Cardiac muscle cell (in vitro differentiated cells and primary cell): ENCODE measurements around the gene EEF1AKMT3. TPM values are rescaled to one million over a fixed set of nuclear protein-coding genes. Genes with fewer than 3 reads are reported as not detected.

Experiments used
- DNase-seq, 2 donors: peaks; one replicate each; pipeline versions ENCODE4 v3.0.0 to v3.0.0-alpha.2; 2010 to 2017; ENCODE audit warnings: low read depth in 1 of 2, low spot score in 1 of 2
- H3K27ac ChIP-seq: fragments of 200-600 bp; sonication (generic); 2 replicates; pipeline ENCODE4 v1.5.1; 2016
- H3K27me3 ChIP-seq: fragments of 200-600 bp; sonication (generic); 2 replicates; pipeline ENCODE4 v1.6.0; 2016; ENCODE audit warnings: control low read depth
- H3K36me3 ChIP-seq: fragments of 200-600 bp; sonication (generic); 2 replicates; pipeline ENCODE4 v1.5.1; 2016; ENCODE audit warnings: control low read depth
- H3K4me1 ChIP-seq: fragments of 200-600 bp; sonication (generic); 2 replicates; pipeline ENCODE4 v1.8.1; 2017; ENCODE audit warnings: low read depth, mild to moderate bottlenecking, mixed run types
- H3K4me3 ChIP-seq: fragments of 200-600 bp; sonication (generic); 2 replicates; pipeline ENCODE4 v1.5.1; 2016; ENCODE audit warnings: mild to moderate bottlenecking
- H3K9me3 ChIP-seq: fragments of 200-600 bp; sonication (generic); 2 replicates; pipeline ENCODE4 v1.5.1; 2017; ENCODE audit warnings: low read depth, mild to moderate bottlenecking, control low read depth
- CTCF ChIP-seq: IDR thresholded peaks from 2 replicates; pipeline ENCODE4 v1.5.1; 2012; ENCODE audit warnings: low read depth, mild to moderate bottlenecking, low read length
- polyA plus RNA-seq: library from polyadenylated mRNA; unstranded; fragments of >200 nt; fragmentation: Nextera tagmentation; extraction: Ambion mirVana; gene quantifications from 2 replicates; pipeline ENCODE4 v1.2.1, GENCODE V29; 2016
- total RNA-seq: library from RNA; depleted of rRNA; stranded (reverse); fragments of >200 nt; gene quantifications from 2 replicates; pipeline ENCODE4 v1.2.3, GENCODE V29; 2016

The EEF1AKMT3 gene
- total and polyA plus RNA-seq, 2 experiments from 2014 or later, result 3.9 to 4.8 TPM

DNA sequence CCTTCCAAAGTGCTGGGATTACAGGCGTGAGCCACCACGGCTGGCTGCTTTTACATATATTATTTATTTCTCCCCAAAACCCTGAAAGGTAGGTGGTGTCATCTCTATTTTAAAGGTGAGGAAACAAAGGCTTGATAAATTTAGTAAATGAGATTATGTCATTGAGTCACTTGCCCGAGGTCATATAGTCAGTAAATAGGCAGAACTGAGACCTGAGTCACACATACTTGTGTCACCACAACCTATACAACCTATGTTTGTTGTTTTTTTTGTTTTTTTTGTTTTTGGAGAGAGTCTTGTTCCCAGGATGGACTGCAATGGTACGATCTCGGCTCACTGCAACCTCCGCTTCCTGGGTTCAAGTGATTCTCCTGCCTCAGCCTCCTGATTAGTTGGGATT lies 22.9 kb downstream of the EEF1AKMT3 start:
- H3K36me3 ChIP-seq, result peaks cover 56% of the 10 kb centered on the region
- DNase-seq, result no peak
- H3K27ac ChIP-seq, result no peak overlapping the region
- H3K4me1 ChIP-seq, result no peaks in the 10 kb centered on the region
- no peak for TF ChIP-seq CTCF
- H3K4me3 ChIP-seq, result no peak overlapping the region
- no peaks in the 10 kb centered on the region for H3K9me3 ChIP-seq
- H3K27me3 ChIP-seq, result no peaks in the 10 kb centered on the region

GRCh38 chr12:57796996-57797395 lies 24.6 kb downstream of the EEF1AKMT3 start:
- Histone ChIP-seq H3K27me3 (no peaks in the 10 kb centered on the region), H3K4me3 (no peak overlapping the region), H3K27ac (no peak overlapping the region), H3K9me3 (no peaks in the 10 kb centered on the region), H3K36me3 (peaks cover 49% of the 10 kb centered on the region), H3K4me1 (no peaks in the 10 kb centered on the region)
- no peak for DNase-seq
- no peak for TF ChIP-seq CTCF

DNA sequence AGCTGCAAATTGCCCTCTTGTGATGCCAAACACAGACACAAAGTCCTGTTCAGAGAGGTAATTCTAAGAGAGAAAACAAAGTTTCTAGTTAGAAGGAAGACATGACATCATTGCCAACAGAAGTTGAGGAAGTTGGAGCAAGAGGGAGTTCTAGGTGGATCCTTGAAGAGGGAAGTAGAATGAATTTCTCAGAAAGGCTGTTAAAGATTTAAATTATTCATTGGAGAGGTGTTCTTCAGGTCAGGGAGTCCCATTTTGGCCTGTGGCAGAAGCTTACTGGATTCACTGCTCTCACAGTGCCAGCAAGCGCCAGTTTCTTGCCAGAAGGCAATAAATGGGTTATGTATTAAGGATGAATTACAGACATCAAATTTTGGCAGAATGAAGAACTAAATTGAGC lies 25.5 kb downstream of the EEF1AKMT3 start:
- no peak overlapping the region for H3K4me3 ChIP-seq
- DNase-seq, result no peak
- H3K36me3 ChIP-seq, result peaks cover 55% of the 10 kb centered on the region
- no peak overlapping the region for H3K27ac ChIP-seq
- H3K27me3 ChIP-seq, result no peaks in the 10 kb centered on the region
- TF ChIP-seq CTCF, result no peak
- no peaks in the 10 kb centered on the region for H3K4me1 ChIP-seq
- no peaks in the 10 kb centered on the region for H3K9me3 ChIP-seq

- TF ChIP-seq CTCF, result no peak
- no peak overlapping the region for H3K27ac ChIP-seq
- DNase-seq, result no peak
- H3K27me3 ChIP-seq, result no peaks in the 10 kb centered on the region
- H3K9me3 ChIP-seq, result no peaks in the 10 kb centered on the region
- H3K36me3 ChIP-seq, result peaks cover 41% of the 10 kb centered on the region
- no peaks in the 10 kb centered on the region for H3K4me1 ChIP-seq
- H3K4me3 ChIP-seq, result no peak overlapping the region
Observed at GRCh38 chr12:57800965-57801364, 28.6 kb downstream of the EEF1AKMT3 start.

DNA sequence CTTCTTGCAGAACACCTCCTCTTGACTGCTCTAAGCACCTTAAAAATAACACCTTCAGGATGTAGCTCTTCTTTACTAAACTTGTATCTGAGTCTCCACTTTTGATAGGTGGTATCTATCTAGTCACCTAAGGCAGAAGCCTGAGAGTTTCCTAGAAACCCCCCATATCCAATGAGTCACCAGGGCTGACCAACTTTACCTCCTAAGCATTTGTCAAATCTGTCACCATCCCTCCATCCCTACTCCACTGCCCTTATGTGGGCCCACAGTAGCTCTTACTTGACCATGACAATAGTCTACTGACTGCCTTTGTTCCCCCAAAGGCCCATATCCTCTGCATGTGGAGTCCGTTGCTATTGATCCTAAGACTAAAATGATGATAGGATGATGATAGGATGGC lies 30.2 kb downstream of the EEF1AKMT3 start:
- no peak overlapping the region for H3K27ac ChIP-seq
- H3K4me3 ChIP-seq, result no peak overlapping the region
- no peaks in the 10 kb centered on the region for H3K27me3 ChIP-seq
- no peaks in the 10 kb centered on the region for H3K9me3 ChIP-seq
- no peak for DNase-seq
- no peaks in the 10 kb centered on the region for H3K4me1 ChIP-seq
- no peak for TF ChIP-seq CTCF
- peaks cover 36% of the 10 kb centered on the region for H3K36me3 ChIP-seq
